HepG2 (cell line): Measurements from ENCODE around the gene LOXL3. TPM values are rescaled to one million over a fixed set of nuclear protein-coding genes. Genes with fewer than 3 reads are reported as not detected.

Experiments used
- ATAC-seq: fragments of 200-7000 bp; cut with Tn5 transposase; 3 replicates; pipeline ENCODE4 v1.9.1; 2020; ENCODE audit warnings: mild to moderate bottlenecking, moderate library complexity
- BruUV-seq: library from RNA; stranded (reverse); fragments of 400-500 nt; replicated peaks from 2 replicates; lab custom pipeline; 2021; lab: Mats Ljungman, UMichigan
- CTCF ChIA-PET: fragments of 300-600 bp; formaldehyde crosslinking; extraction: SDS; loops from one replicate; lab custom pipeline; 2021; ENCODE audit warnings: low total read pairs, inconsistent platforms, low intra/inter-chr PET ratio; lab: Yijun Ruan, JAX
- POLR2A ChIA-PET: fragments of 350-600 bp; sonication (Branson Sonifier 250); formaldehyde crosslinking; loops from one replicate; lab custom pipeline; 2020; ENCODE audit warnings: antibody characterized with exemption, inconsistent platforms; lab: Yijun Ruan, JAX
- DNase-seq: peaks from one replicate; pipeline ENCODE4 v3.0.0-alpha.2; 2015; ENCODE audit warnings: low spot score
- FAIRE-seq: peaks from 3 replicates; lab custom pipeline; 2011; peaks lifted over from hg19 to GRCh38; lab: Jason Lieb, UNC
- H2AFZ ChIP-seq: one replicate; pipeline ENCODE4 v1.6.1; 2011; ENCODE audit warnings: low read length, inconsistent platforms
- H3K27ac ChIP-seq: fragments of 300-600 bp; 3 replicates; pipeline ENCODE4 v1.8.0; 2011; ENCODE audit warnings: mixed run types, mild to moderate bottlenecking, mixed read lengths, low read length, inconsistent platforms; ENCODE audit not compliant: insufficient read depth; ENCODE audit errors: extremely low read length
- H3K27me3 ChIP-seq, 2 experiments: fragments of 200-600 bp in 1 of 2; 2 replicates in 1 of 2; 3 replicates in 1 of 2; pipeline versions ENCODE4 v1.6.0 to v1.8.0; 2011; ENCODE audit warnings: low read length in 2 of 2, mild to moderate bottlenecking in 2 of 2, moderate library complexity in 2 of 2, inconsistent platforms in 1 of 2; ENCODE audit not compliant: insufficient read depth in 2 of 2, control insufficient read depth in 1 of 2
- H3K36me3 ChIP-seq, 2 experiments: fragments of 200-600 bp in 1 of 2; replicated peaks in 1 of 2; 2 replicates in 1 of 2; 3 replicates in 1 of 2; pipeline versions ENCODE4 v1.5.1 to v1.8.0; 2011; ENCODE audit warnings: low read length in 2 of 2, inconsistent platforms in 1 of 2; ENCODE audit not compliant: insufficient read depth in 2 of 2, control insufficient read depth in 1 of 2
- H3K4me1 ChIP-seq: 2 replicates; pipeline ENCODE4 v1.5.1; 2012; ENCODE audit warnings: low read length, inconsistent platforms; ENCODE audit not compliant: insufficient read depth
- H3K4me2 ChIP-seq: 2 replicates; pipeline ENCODE4 v1.6.0; 2011; ENCODE audit warnings: low read depth, low read length, inconsistent platforms
- H3K4me3 ChIP-seq, 3 experiments: fragments of 200-600 bp in 1 of 3; sonication (generic), shearing (Covaris generic) in 1 of 3; replicated peaks in 1 of 3; 2 replicates each; pipeline ENCODE4 v1.5.1; 2011 to 2016; ENCODE audit warnings: low read length in 3 of 3, inconsistent platforms in 2 of 3, low read depth in 2 of 3, mild to moderate bottlenecking in 2 of 3, control low read depth in 1 of 3, mixed read lengths in 1 of 3; ENCODE audit not compliant: insufficient read depth in 1 of 3
- H3K79me2 ChIP-seq: one replicate; pipeline ENCODE4 v1.6.1; 2011; ENCODE audit warnings: low read length, inconsistent platforms; ENCODE audit not compliant: insufficient read depth
- H3K9ac ChIP-seq: 2 replicates; pipeline ENCODE4 v1.6.0; 2011; ENCODE audit warnings: mild to moderate bottlenecking, low read depth, low read length, inconsistent platforms; ENCODE audit not compliant: insufficient read depth
- H3K9me3 ChIP-seq: 2 replicates; pipeline ENCODE4 v1.5.1; 2012; ENCODE audit warnings: mild to moderate bottlenecking, low read length
- H4K20me1 ChIP-seq: 2 replicates; pipeline ENCODE4 v1.6.0; 2011; ENCODE audit warnings: inconsistent platforms, mild to moderate bottlenecking, low read length, moderate library complexity; ENCODE audit not compliant: insufficient read depth
- AHR ChIP-seq: IDR thresholded peaks from 2 replicates; pipeline ENCODE4 v1.6.1; 2018; ENCODE audit warnings: missing genetic modification reagents, missing compliant biosample characterization
- ARNT2 ChIP-seq: sonication (generic); formaldehyde crosslinking; IDR thresholded peaks from 2 replicates; pipeline ENCODE4 v1.8.0; 2022; ENCODE audit warnings: mild to moderate bottlenecking, low read depth, missing genetic modification reagents, moderate library complexity
- DMAP1 ChIP-seq: IDR thresholded peaks from 2 replicates; pipeline ENCODE4 v1.6.1; 2016
- IRX3 ChIP-seq: sonication (generic); formaldehyde crosslinking; IDR thresholded peaks from 2 replicates; pipeline ENCODE4 v1.8.1; 2023; ENCODE audit warnings: mild to moderate bottlenecking, low read depth, missing genetic modification reagents, borderline replicate concordance
- MAZ ChIP-seq, 2 experiments: sonication (generic) in 1 of 2; formaldehyde crosslinking in 1 of 2; IDR thresholded peaks; 2 replicates each; pipeline versions ENCODE4 v1.5.0 to v1.6.1; 2012 to 2020; ENCODE audit warnings: low read depth in 2 of 2, mild to moderate bottlenecking in 2 of 2, borderline replicate concordance in 1 of 2, improper control_type of control experiment in 1 of 2, low read length in 1 of 2, missing genetic modification reagents in 1 of 2, moderate library complexity in 1 of 2
- PAF1 ChIP-seq: IDR thresholded peaks from 2 replicates; pipeline ENCODE4 v1.6.1; 2016; ENCODE audit warnings: missing genetic modification reagents, missing compliant biosample characterization
- SIX4 ChIP-seq: sonication (generic); formaldehyde crosslinking; IDR thresholded peaks from 2 replicates; pipeline ENCODE4 v1.4.0; 2020; ENCODE audit warnings: missing genetic modification reagents
- SSRP1 ChIP-seq: IDR thresholded peaks from 2 replicates; pipeline ENCODE4 v1.6.1; 2016; ENCODE audit warnings: control low read depth
- TGIF2 ChIP-seq: IDR thresholded peaks from 2 replicates; pipeline ENCODE4 v1.6.1; 2016; ENCODE audit warnings: control low read depth, missing compliant biosample characterization
- TOE1 ChIP-seq: sonication (generic); formaldehyde crosslinking; IDR thresholded peaks from 2 replicates; pipeline ENCODE4 v1.4.0; 2020; ENCODE audit warnings: mild to moderate bottlenecking, missing genetic modification reagents
- WGBS: methylation state at CpG from one replicate; pipeline ENCODE4 v1.1.6; 2017; ENCODE audit warnings: low lambda C conversion rate; 5-methylcytosine and 5-hydroxymethylcytosine counted together
- in situ Hi-C: cut with HindIII; loops from 2 replicates; pipeline ENCODE4 v1.10.0; 2017; ENCODE audit warnings: low pct_unique_long_range_greater_than_20kb; ENCODE audit not compliant: extremely low pct_ligation_motif_present
- intact Hi-C: fragments of 100-400 bp; cut with micrococcal nuclease; formaldehyde crosslinking; loops from one replicate; pipeline ENCODE4 v1.10.0; 2022; ENCODE audit not compliant: unreplicated experiment
- polyA plus RNA-seq, 8 experiments: library from polyadenylated mRNA; depleted of rRNA in 3 of 8; stranded (reverse) in 7 of 8; unstranded in 1 of 8; fragments of >200 nt; fragmentation: Illumina TruSeq in 4 of 8; extraction: Trizol in 4 of 8; gene quantifications; 2 replicates each; pipeline versions ENCODE4 v1.2.1 to v1.2.3, GENCODE V29; 2011 to 2016; ENCODE audit warnings: low read depth in 4 of 8, missing spikeins in 1 of 8, mixed read lengths in 1 of 8; ENCODE audit not compliant: insufficient read depth in 1 of 8
- total RNA-seq, 5 experiments: library from RNA; depleted of rRNA; stranded (reverse); fragments of >200 nt; fragmentation: Illumina TruSeq; extraction: Trizol; gene quantifications; 2 replicates each; pipeline ENCODE4 v1.2.3, GENCODE V29; 2016; ENCODE audit warnings: low read depth in 1 of 5
- TF ChIP-seq, protein P1 (sequence below): sonication (generic); formaldehyde crosslinking; IDR thresholded peaks from 2 replicates; pipeline ENCODE4 v1.5.0; 2020; ENCODE audit warnings: missing genetic modification reagents, mild to moderate bottlenecking, borderline replicate concordance
- TF ChIP-seq, protein P2 (sequence below): sonication (generic); formaldehyde crosslinking; IDR thresholded peaks from 2 replicates; pipeline ENCODE4 v1.4.0; 2020; ENCODE audit warnings: missing genetic modification reagents, mild to moderate bottlenecking, borderline replicate concordance

The LOXL3 gene
- total and polyA plus RNA-seq, 2 of the 13 experiments (the other 11 are each of a cell fraction or from before 2014, with no cell fraction given) = 0.55 to 6.5 TPM

DNA sequence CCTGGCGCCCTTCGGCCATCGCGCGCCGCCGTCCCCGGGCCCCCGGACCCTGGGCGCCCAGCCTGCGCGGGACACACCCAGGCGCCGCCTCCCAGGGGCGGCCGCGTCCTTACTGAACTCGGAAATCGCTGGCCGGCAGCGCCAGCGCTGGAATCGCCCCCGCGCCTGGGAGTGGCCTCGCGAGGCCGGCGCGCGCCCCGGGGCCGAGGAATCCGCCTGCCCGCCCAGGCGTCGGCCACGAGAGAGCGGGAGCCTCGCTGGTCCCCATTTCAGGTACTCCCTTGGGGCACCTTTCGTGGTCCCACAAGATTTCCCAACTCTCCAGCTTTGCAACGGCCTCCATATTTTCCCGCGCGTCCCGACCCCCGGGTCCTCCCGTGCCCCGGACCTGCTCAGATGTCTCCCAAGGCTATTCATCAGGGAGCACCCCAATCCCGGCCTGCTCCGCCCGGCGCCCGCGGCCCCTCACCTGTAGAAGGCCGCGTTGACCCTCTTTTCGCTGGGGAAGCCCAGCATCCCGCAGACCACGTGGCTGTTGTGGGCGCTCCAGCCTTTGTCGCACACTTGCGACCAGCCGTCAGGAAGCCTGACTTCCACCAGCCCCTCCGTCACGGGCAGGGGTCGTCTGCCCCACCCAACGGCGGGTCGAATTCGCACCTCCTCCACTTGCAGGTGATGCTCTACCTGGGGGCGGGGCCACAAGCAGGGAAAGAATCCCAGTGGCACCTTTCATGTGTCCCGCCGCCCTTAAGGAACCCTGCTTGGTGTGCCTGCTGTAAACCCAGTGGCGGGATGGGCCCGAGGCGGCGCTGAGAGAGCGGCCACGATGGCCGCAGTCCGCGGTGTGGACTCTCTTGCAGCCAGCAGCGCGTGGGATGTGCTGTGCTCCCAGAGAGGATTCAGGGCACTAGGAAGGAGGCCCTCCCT is 4.6 kb downstream of the LOXL3 start (continued):
- TF ChIP-seq, protein P1, sequence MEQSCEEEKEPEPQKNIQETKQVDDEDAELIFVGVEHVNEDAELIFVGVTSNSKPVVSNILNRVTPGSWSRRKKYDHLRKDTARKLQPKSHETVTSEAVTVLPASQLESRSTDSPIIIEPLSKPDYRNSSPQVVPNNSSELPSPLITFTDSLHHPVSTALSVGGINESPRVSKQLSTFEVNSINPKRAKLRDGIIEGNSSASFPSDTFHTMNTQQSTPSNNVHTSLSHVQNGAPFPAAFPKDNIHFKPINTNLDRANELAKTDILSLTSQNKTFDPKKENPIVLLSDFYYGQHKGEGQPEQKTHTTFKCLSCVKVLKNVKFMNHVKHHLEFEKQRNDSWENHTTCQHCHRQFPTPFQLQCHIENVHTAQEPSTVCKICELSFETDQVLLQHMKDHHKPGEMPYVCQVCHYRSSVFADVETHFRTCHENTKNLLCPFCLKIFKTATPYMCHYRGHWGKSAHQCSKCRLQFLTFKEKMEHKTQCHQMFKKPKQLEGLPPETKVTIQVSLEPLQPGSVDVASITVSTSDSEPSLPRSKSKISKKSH (CRISPR knock-in tag) = no peak
- TF ChIP-seq SIX4 (no peak), MAZ (IDR thresholded peaks at IDR 0.05; ENCODE audit: borderline replicate concordance, low read depth, low read length) (no peak), MAZ (CRISPR knock-in tag; IDR thresholded peaks at IDR 0.05; ENCODE audit: low read depth) (peak; percentile 76), ARNT2 (CRISPR knock-in tag) (no peak), SSRP1 (CRISPR knock-in tag) (no peak), PAF1 (CRISPR knock-in tag) (no peak), IRX3 (CRISPR knock-in tag) (no peak)

DNA sequence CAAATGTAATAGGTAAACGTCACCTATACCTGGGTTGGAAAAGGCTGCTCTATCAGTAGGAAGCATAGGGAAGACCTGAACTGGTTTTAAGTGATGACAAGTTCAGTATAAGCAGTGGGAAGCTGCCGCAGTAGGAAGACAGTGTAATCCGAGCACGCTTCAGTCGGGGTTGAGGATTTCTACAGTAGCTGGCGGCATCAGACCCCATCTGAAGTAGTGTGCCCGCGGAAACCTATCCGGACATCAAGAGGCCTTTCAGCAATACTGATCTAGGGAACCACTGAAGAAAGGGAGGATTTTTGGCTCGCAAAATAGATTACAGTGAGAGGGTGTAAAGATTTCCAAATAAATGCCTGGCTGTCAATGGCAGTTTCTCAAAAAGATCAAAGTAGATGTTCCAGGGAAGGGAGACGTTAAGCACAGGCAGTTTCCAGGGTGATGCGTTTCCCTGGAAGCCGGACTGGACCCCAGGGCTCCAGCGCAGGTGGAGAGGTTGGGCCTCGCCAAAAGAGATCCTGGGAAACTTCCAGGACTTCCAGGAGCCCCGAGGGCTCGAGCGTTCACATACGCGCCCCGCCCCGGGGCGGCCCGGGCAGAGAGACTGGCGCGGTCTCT is 5.3 kb downstream of the LOXL3 start:
- Histone ChIP-seq H3K4me1 (peaks cover 48% of the 10 kb centered on the region), H4K20me1 (no peaks in the 10 kb centered on the region), H3K9ac (peak overlapping the region; percentile 51), H3K27me3 (peaks cover 0 to 27% of the 10 kb centered on the region in 2 experiments; a peak in 2 of 5 replicates), H3K79me2 (no peaks in the 10 kb centered on the region), H3K36me3 (no peaks in the 10 kb centered on the region), H3K4me2 (peak overlapping the region; percentile 74), H3K27ac (no peak overlapping the region), H3K9me3 (no peaks in the 10 kb centered on the region), H3K4me3 (peak overlapping the region; percentile 33 to 73 (median 56)), H2AFZ (no peak overlapping the region)
- BruUV-seq = no TSS peak
- no peak for ATAC-seq
- FAIRE-seq = no peak
- in situ Hi-C loops = no loop called here
- intact Hi-C loops = no loop called here
- WGBS = 20% methylated on average over 14 of the region's 26 CpGs
- ChIA-PET CTCF (no interaction called here), POLR2A (no interaction called here)
- no peak for DNase-seq
- TF ChIP-seq TGIF2 (no peak; the same call in 1 of the 2 replicates), TOE1 (CRISPR knock-in tag) (no peak), DMAP1 (CRISPR knock-in tag) (0 out of 2 replicates have a peak, but pooled peaks have one; percentile 19), AHR (CRISPR knock-in tag) (no peak)
- TF ChIP-seq, protein P2, sequence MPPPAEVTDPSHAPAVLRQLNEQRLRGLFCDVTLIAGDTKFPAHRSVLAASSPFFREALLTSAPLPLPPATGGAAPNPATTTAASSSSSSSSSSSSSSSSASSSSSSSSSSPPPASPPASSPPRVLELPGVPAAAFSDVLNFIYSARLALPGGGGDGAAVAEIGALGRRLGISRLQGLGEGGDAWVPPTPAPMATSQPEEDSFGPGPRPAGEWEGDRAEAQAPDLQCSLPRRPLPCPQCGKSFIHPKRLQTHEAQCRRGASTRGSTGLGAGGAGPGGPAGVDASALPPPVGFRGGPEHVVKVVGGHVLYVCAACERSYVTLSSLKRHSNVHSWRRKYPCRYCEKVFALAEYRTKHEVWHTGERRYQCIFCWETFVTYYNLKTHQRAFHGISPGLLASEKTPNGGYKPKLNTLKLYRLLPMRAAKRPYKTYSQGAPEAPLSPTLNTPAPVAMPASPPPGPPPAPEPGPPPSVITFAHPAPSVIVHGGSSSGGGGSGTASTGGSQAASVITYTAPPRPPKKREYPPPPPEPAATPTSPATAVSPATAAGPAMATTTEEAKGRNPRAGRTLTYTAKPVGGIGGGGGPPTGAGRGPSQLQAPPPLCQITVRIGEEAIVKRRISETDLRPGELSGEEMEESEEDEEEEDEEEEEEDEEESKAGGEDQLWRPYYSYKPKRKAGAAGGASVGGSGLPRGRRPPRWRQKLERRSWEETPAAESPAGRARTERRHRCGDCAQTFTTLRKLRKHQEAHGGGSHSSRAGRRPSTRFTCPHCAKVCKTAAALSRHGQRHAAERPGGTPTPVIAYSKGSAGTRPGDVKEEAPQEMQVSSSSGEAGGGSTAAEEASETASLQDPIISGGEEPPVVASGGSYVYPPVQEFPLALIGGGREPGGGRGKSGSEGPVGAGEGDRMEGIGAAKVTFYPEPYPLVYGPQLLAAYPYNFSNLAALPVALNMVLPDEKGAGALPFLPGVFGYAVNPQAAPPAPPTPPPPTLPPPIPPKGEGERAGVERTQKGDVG (CRISPR knock-in tag) = no peak
